OCI-LY7 (cell line): ENCODE measurements around the gene EXTL1.

Experiments
- CTCF ChIP-seq: fragments of 200-600 bp; sonication (generic); conservative IDR thresholded peaks from 2 replicates; pipeline ENCODE4 v1.5.1; 2014; ENCODE audit warnings: mild to moderate bottlenecking, antibody characterized with exemption, low read length, moderate library complexity, mixed read lengths
- EZH2phosphoT487 ChIP-seq: fragments of 200-600 bp; sonication (generic); IDR thresholded peaks from 2 replicates; pipeline ENCODE4 v1.6.1; 2018; ENCODE audit warnings: low read depth, borderline replicate concordance, mild to moderate bottlenecking, mixed run types, antibody characterized with exemption, low read length, moderate library complexity, mixed read lengths

GRCh38 chr1:26050248-26050640 is 28.7 kb downstream of the EXTL1 start:
- TF ChIP-seq CTCF (no peak), EZH2phosphoT487 (no peak)
